H1 (cell line): ENCODE results near the gene S100A12. TPM values are rescaled to one million over a fixed set of nuclear protein-coding genes. Genes with fewer than 3 reads are reported as not detected.

Source experiments
- CTCF ChIA-PET: fragments of 300-600 bp; sonication (Branson Sonifier 250); formaldehyde crosslinking; loops from one replicate; lab custom pipeline; 2021; ENCODE audit not compliant: partially characterized antibody; lab: Charles Lee
- POLR2A ChIA-PET: fragments of 300-600 bp; sonication (Branson Sonifier 250); formaldehyde crosslinking; loops from one replicate; lab custom pipeline; 2021; ENCODE audit warnings: inconsistent platforms; ENCODE audit not compliant: partially characterized antibody; lab: Charles Lee
- DNase-seq, 2 experiments: peaks; one replicate each; pipeline versions ENCODE4 v3.0.0 to v3.0.0-alpha.2; 2010 to 2022; ENCODE audit warnings: low spot score in 2 of 2, low read depth in 1 of 2, mixed read lengths in 1 of 2
- FAIRE-seq: peaks from 2 replicates; lab custom pipeline; 2011; peaks lifted over from hg19 to GRCh38; lab: Jason Lieb, UNC
- H2AFZ ChIP-seq: 2 replicates; pipeline ENCODE4 v1.8.1; 2012; ENCODE audit warnings: low read length, inconsistent platforms
- H2AK5ac ChIP-seq: 2 replicates; pipeline ENCODE4 v1.6.1; 2013; ENCODE audit warnings: low read depth, low read length
- H2BK120ac ChIP-seq: replicated peaks from 2 replicates; pipeline ENCODE3; 2013; ENCODE audit warnings: low read depth, low read length, inconsistent platforms
- H2BK12ac ChIP-seq: 2 replicates; pipeline ENCODE4 v1.6.1; 2013; ENCODE audit warnings: low read depth, low read length
- H2BK15ac ChIP-seq: 2 replicates; pipeline ENCODE4 v1.6.1; 2013; ENCODE audit warnings: low read length
- H2BK20ac ChIP-seq: 2 replicates; pipeline ENCODE4 v1.6.1; 2013; ENCODE audit warnings: low read length
- H2BK5ac ChIP-seq: 2 replicates; pipeline ENCODE4 v1.6.1; 2013; ENCODE audit warnings: low read depth, low read length
- H3K14ac ChIP-seq: 2 replicates; pipeline ENCODE4 v1.6.1; 2013; ENCODE audit warnings: inconsistent platforms; ENCODE audit not compliant: insufficient read length
- H3K18ac ChIP-seq: 2 replicates; pipeline ENCODE4 v1.6.1; 2013; ENCODE audit warnings: low read length; ENCODE audit errors: extremely low read depth
- H3K23ac ChIP-seq: 2 replicates; pipeline ENCODE4 v1.6.1; 2013; ENCODE audit warnings: inconsistent platforms; ENCODE audit not compliant: insufficient read length
- H3K23me2 ChIP-seq: 2 replicates; pipeline ENCODE4 v1.6.1; 2013; ENCODE audit warnings: low read depth, low read length
- H3K27ac ChIP-seq: 2 replicates; pipeline ENCODE4 v1.6.1; 2011; ENCODE audit warnings: low read depth, low read length, inconsistent platforms
- H3K27me3 ChIP-seq, 4 experiments: replicated peaks in 1 of 4; 1 replicate in 1 of 4; 2 replicates in 3 of 4; pipeline versions ENCODE4 v1.6.1 to v1.8.1; 2011 to 2013; ENCODE audit warnings: low read length in 3 of 4, mild to moderate bottlenecking in 3 of 4, inconsistent platforms in 2 of 4, mixed read lengths in 2 of 4, moderate library complexity in 1 of 4; ENCODE audit not compliant: control insufficient read depth in 3 of 4, insufficient read depth in 3 of 4; ENCODE audit errors: extremely low read depth in 1 of 4
- H3K36me3 ChIP-seq, 4 experiments: 2 replicates each; pipeline versions ENCODE4 v1.6.1 to v1.8.1; 2011 to 2013; ENCODE audit warnings: mild to moderate bottlenecking in 4 of 4, low read length in 3 of 4, moderate library complexity in 2 of 4, control low read depth in 1 of 4, inconsistent platforms in 1 of 4; ENCODE audit not compliant: insufficient read depth in 4 of 4, control insufficient read depth in 2 of 4
- H3K4ac ChIP-seq: replicated peaks from 2 replicates; pipeline ENCODE3; 2013; ENCODE audit warnings: low read length, low read depth, mixed read lengths, inconsistent platforms; ENCODE audit not compliant: insufficient read length
- H3K4me1 ChIP-seq, 4 experiments: replicated peaks in 1 of 4; 1 replicate in 1 of 4; 2 replicates in 3 of 4; pipeline versions ENCODE4 v1.6.1 to v1.8.1; 2011 to 2013; ENCODE audit warnings: low read length in 3 of 4, inconsistent platforms in 2 of 4, mixed read lengths in 1 of 4; ENCODE audit not compliant: insufficient read depth in 4 of 4, control insufficient read depth in 3 of 4
- H3K4me2 ChIP-seq, 2 experiments: 2 replicates each; pipeline versions ENCODE4 v1.6.1 to v1.8.1; 2011 to 2013; ENCODE audit warnings: low read depth in 2 of 2, low read length in 2 of 2, control low read depth in 1 of 2, inconsistent platforms in 1 of 2, mild to moderate bottlenecking in 1 of 2; ENCODE audit not compliant: insufficient read depth in 1 of 2
- H3K4me3 ChIP-seq, 4 experiments: fragments of 200-600, 300-600 bp in 1 of 4; sonication (generic), shearing (Covaris generic), sonication (Bioruptor Twin) in 1 of 4; 2 replicates each; pipeline versions ENCODE4 v1.5.1 to v1.8.1; 2011 to 2016; ENCODE audit warnings: low read length in 4 of 4, low read depth in 3 of 4, control low read depth in 2 of 4, inconsistent platforms in 2 of 4, mild to moderate bottlenecking in 2 of 4, mixed read lengths in 1 of 4, moderate library complexity in 1 of 4; ENCODE audit not compliant: insufficient read depth in 2 of 4; ENCODE audit errors: extremely low read depth in 1 of 4
- H3K56ac ChIP-seq: replicated peaks from 2 replicates; pipeline ENCODE3; 2013; ENCODE audit warnings: low read depth, mild to moderate bottlenecking, mixed read lengths, low read length, inconsistent platforms; ENCODE audit not compliant: insufficient read length
- H3K79me1 ChIP-seq: 2 replicates; pipeline ENCODE4 v1.6.1; 2013; ENCODE audit warnings: low read depth, low read length, control low read depth
- H3K79me2 ChIP-seq, 2 experiments: 2 replicates each; pipeline versions ENCODE4 v1.6.1 to v1.8.1; 2012 to 2013; ENCODE audit warnings: low read length in 2 of 2, mild to moderate bottlenecking in 2 of 2, inconsistent platforms in 1 of 2; ENCODE audit not compliant: insufficient read depth in 2 of 2, control insufficient read depth in 1 of 2
- H3K9ac ChIP-seq, 4 experiments: replicated peaks in 1 of 4; 1 replicate in 1 of 4; 2 replicates in 3 of 4; pipeline versions ENCODE4 v1.6.1 to v1.8.1; 2011 to 2013; ENCODE audit warnings: low read depth in 3 of 4, low read length in 3 of 4, control low read depth in 2 of 4, mild to moderate bottlenecking in 2 of 4, moderate library complexity in 2 of 4, inconsistent platforms in 1 of 4; ENCODE audit errors: extremely low read depth in 1 of 4
- H3K9me3 ChIP-seq, 2 experiments: 2 replicates each; pipeline versions ENCODE4 v1.6.1 to v1.8.1; 2012 to 2013; ENCODE audit warnings: mild to moderate bottlenecking in 2 of 2, moderate library complexity in 2 of 2, control low read depth in 1 of 2, inconsistent platforms in 1 of 2, low read depth in 1 of 2, low read length in 1 of 2, mixed read lengths in 1 of 2; ENCODE audit not compliant: insufficient read depth in 2 of 2
- H4K20me1 ChIP-seq, 2 experiments: replicated peaks in 1 of 2; 2 replicates each; pipeline versions ENCODE3 to v1.8.1; 2011 to 2013; ENCODE audit warnings: inconsistent platforms in 2 of 2, low read length in 2 of 2, mild to moderate bottlenecking in 1 of 2; ENCODE audit not compliant: insufficient read depth in 2 of 2, control insufficient read depth in 1 of 2
- H4K5ac ChIP-seq: 2 replicates; pipeline ENCODE4 v1.6.1; 2013; ENCODE audit warnings: low read length, low read depth, mixed read lengths, inconsistent platforms; ENCODE audit not compliant: insufficient read length
- H4K8ac ChIP-seq: 2 replicates; pipeline ENCODE4 v1.8.0; 2013; ENCODE audit warnings: mild to moderate bottlenecking, moderate library complexity, low read length, inconsistent platforms; ENCODE audit not compliant: insufficient read depth; ENCODE audit errors: extremely low read depth
- H4K91ac ChIP-seq: replicated peaks from 2 replicates; pipeline ENCODE3; 2013; ENCODE audit warnings: low read length, mixed read lengths, inconsistent platforms; ENCODE audit not compliant: insufficient read length
- CBX5 ChIP-seq: fragments of 300-800, 300-1000 bp; sonication (generic); IDR thresholded peaks from 2 replicates; pipeline ENCODE4 v1.7.1; 2016; ENCODE audit warnings: antibody characterized with exemption, low read length, low read depth
- EGR1 ChIP-seq: IDR thresholded peaks from 2 replicates; pipeline ENCODE4 v1.6.1; 2011; ENCODE audit warnings: low read depth, low read length, borderline replicate concordance
- HDAC2 ChIP-seq, 2 experiments: fragments of 300-600 bp in 1 of 2; sonication (generic) in 1 of 2; IDR thresholded peaks; 2 replicates each; pipeline ENCODE4 v1.6.1; 2011 to 2012; ENCODE audit warnings: low read depth in 2 of 2, low read length in 2 of 2, mild to moderate bottlenecking in 2 of 2, moderate library complexity in 2 of 2, borderline replicate concordance in 1 of 2, inconsistent platforms in 1 of 2
- HDAC6 ChIP-seq: IDR thresholded peaks from one replicate; pipeline ENCODE4 v1.7.1; 2012; ENCODE audit warnings: low read depth, mild to moderate bottlenecking, inconsistent platforms, low read length, moderate library complexity
- NRF1 ChIP-seq: IDR thresholded peaks from 2 replicates; pipeline ENCODE4 v1.6.1; 2011; ENCODE audit warnings: mild to moderate bottlenecking, low read depth, low read length, improper control_type of control experiment
- SIX5 ChIP-seq: IDR thresholded peaks from 2 replicates; pipeline ENCODE4 v1.6.1; 2011; ENCODE audit warnings: mild to moderate bottlenecking, low read depth, low read length
- SP2 ChIP-seq: IDR thresholded peaks from 2 replicates; pipeline ENCODE4 v1.6.1; 2012; ENCODE audit warnings: mild to moderate bottlenecking, low read length, inconsistent platforms
- TAF1 ChIP-seq: IDR thresholded peaks from 2 replicates; pipeline ENCODE4 v1.6.1; 2011; ENCODE audit warnings: mild to moderate bottlenecking, low read depth, low read length
- TAF7 ChIP-seq: optimal IDR thresholded peaks from 2 replicates; pipeline ENCODE3; 2011; ENCODE audit warnings: low read depth, mild to moderate bottlenecking, inconsistent platforms, low read length, moderate library complexity, borderline replicate concordance
- TCF12 ChIP-seq: IDR thresholded peaks from 2 replicates; pipeline ENCODE4 v1.6.1; 2011; ENCODE audit warnings: low read depth, mild to moderate bottlenecking, low read length
- YY1 ChIP-seq: IDR thresholded peaks from 2 replicates; pipeline ENCODE4 v1.6.1; 2011; ENCODE audit warnings: low read depth, mild to moderate bottlenecking, low read length
- WGBS, 2 experiments: shearing (Covaris generic) in 1 of 2; methylation state at CpG; one replicate each; pipeline versions ENCODE4 v1.1.6 to v1.1.7; 2013 to 2015; ENCODE audit warnings: low lambda C conversion rate in 2 of 2, mixed read lengths in 2 of 2, inconsistent platforms in 1 of 2, low coverage in 1 of 2, missing lambda C conversion rate in 1 of 2; ENCODE audit not compliant: insufficient replicate concordance in 2 of 2, insufficient coverage in 1 of 2, insufficient read length in 1 of 2; ENCODE audit errors: extremely low coverage in 1 of 2, missing lambda C conversion rate in 1 of 2; 5-methylcytosine and 5-hydroxymethylcytosine counted together
- polyA plus RNA-seq, 7 experiments: library from polyadenylated mRNA; depleted of rRNA in 3 of 7; stranded (reverse) in 5 of 7; unstranded in 2 of 7; fragments of >200 nt in 5 of 7; fragments of 200-250 nt in 2 of 7; gene quantifications; 1 replicate in 5 of 7; 2 replicates in 1 of 7; 4 replicates in 1 of 7; pipeline versions ENCODE4 v1.2.1 to v1.2.3, GENCODE V29; 2011 to 2013; ENCODE audit warnings: missing spikeins in 2 of 7, mixed read lengths in 2 of 7
- total RNA-seq: library from RNA; stranded (reverse); fragmentation: NEBNext Ultra II Directional; extraction: Animal tissue kit (Norgen Biotek cat#: 25700); gene quantifications from 2 replicates; pipeline ENCODE4 v1.2.1, GENCODE V29; 2021

S100A12 gene
- total and polyA plus RNA-seq, 2 of the 8 experiments (the other 6 are each of a cell fraction or from before 2014, with no cell fraction given): not detected

DNA sequence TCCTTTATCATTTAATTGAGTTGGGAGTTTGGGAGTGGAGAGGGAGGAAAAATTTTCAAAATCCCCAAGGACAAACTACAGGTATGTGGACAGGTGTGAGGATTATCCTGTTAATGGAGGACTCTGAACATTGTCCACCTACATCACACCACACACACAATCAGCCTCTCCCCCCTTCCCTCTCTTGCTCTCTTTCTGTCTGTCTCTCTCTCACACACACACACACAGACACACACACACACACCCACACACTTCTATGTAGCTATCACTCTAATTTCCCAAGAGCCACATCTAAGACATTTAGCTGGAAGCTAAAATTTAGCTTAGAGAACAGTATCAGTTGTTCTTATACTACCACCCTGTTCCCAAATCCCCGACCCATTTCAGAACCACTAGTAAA lies 14.0 kb upstream of the S100A12 start:
- Histone ChIP-seq H2BK120ac (no peak overlapping the region), H4K5ac (no peak overlapping the region), H3K4ac (no peak overlapping the region), H3K79me2 (no peaks in the 10 kb centered on the region), H3K14ac (no peak overlapping the region), H4K8ac (no peak overlapping the region), H3K27me3 (peaks cover 0 to 2% (median 0%) of the 10 kb centered on the region in 4 experiments; a peak in 1 of 7 replicates), H3K23me2 (no peaks in the 10 kb centered on the region), H3K79me1 (no peaks in the 10 kb centered on the region), H3K9me3 (no peaks in the 10 kb centered on the region), H3K18ac (no peak overlapping the region), H3K27ac (no peak overlapping the region), H3K4me1 (no peaks in the 10 kb centered on the region), H2BK15ac (no peak overlapping the region), H2AFZ (no peak overlapping the region), H3K9ac (no peak overlapping the region), H4K91ac (no peak overlapping the region), H3K56ac (no peak overlapping the region), H3K23ac (no peak overlapping the region), H2BK20ac (no peak overlapping the region), H4K20me1 (no peaks in the 10 kb centered on the region), H3K4me3 (no peak overlapping the region), H2AK5ac (no peak overlapping the region), H2BK5ac (no peak overlapping the region), H3K36me3 (no peaks in the 10 kb centered on the region), H3K4me2 (no peak overlapping the region), H2BK12ac (no peak overlapping the region)
- POLR2A ChIA-PET: no interaction called here
- CTCF ChIA-PET: interaction anchor here (1.5 to 1.8 kb wide), 2 partner anchors 36 to 76 kb away, joined by 3 to 8 read pairs; no protein-coding TSS in a partner anchor
- 76% methylated on average over 1 of the region's 1 CpG; no CpG with 5 or more reads in 1 of the 2 experiments for WGBS, 2 experiments
- FAIRE-seq (no peak), DNase-seq (no peak)
- TF ChIP-seq CBX5 (no peak), NRF1 (no peak), SP2 (no peak), TAF7 (no peak), HDAC2 (IDR thresholded peaks at IDR 0.05; ENCODE audit: borderline replicate concordance in 1 of 2, low read depth in 2 of 2, low read length in 2 of 2) (no peak), SIX5 (no peak), YY1 (no peak), HDAC6 (no peak), EGR1 (no peak), TAF1 (no peak), TCF12 (no peak)
